Transverse colon (tissue), 4 donors: ENCODE measurements around the gene GCM1. TPM values are rescaled to one million over a fixed set of nuclear protein-coding genes. Genes with fewer than 3 reads are reported as not detected.
A peak's percentile ranks its signal among the peaks of the same experiment; 100 is the strongest.

Experiments
- DNase-seq: peaks from one replicate; pipeline ENCODE4 v3.0.0-alpha.2; 2019
- H3K27ac ChIP-seq, 4 donors: fragments of 200-600 bp; sonication (generic); 2 replicates each; pipeline ENCODE4 v1.5.1; 2016 to 2018; ENCODE audit warnings: inconsistent platforms in 4 of 4
- H3K27me3 ChIP-seq: fragments of 200-600 bp; sonication (generic); 2 replicates; pipeline ENCODE4 v1.5.1; 2017; ENCODE audit warnings: inconsistent platforms
- H3K36me3 ChIP-seq, 4 donors: fragments of 200-600 bp; sonication (generic); 2 replicates each; pipeline ENCODE4 v1.5.1; 2017 to 2019; ENCODE audit warnings: inconsistent platforms in 4 of 4
- H3K4me1 ChIP-seq, 4 donors: fragments of 200-600 bp; sonication (generic); 2 replicates each; pipeline ENCODE4 v1.5.1; 2017 to 2020; ENCODE audit warnings: inconsistent platforms in 4 of 4
- H3K4me3 ChIP-seq, 4 donors: fragments of 200-600 bp; sonication (generic); 1 replicate in 1 of 4; 2 replicates in 3 of 4; pipeline versions ENCODE4 v1.5.1 to v1.6.1; 2017 to 2019; ENCODE audit warnings: inconsistent platforms in 4 of 4
- H3K9me3 ChIP-seq, 2 donors: fragments of 200-600 bp; sonication (generic); 2 replicates each; pipeline ENCODE4 v1.5.1; 2017 to 2019; ENCODE audit warnings: inconsistent platforms in 2 of 2
- EP300 ChIP-seq: sonication (generic); formaldehyde crosslinking; IDR thresholded peaks from one replicate; pipeline ENCODE4 v1.6.1; 2017; ENCODE audit warnings: antibody characterized with exemption, low read depth
- POLR2A ChIP-seq: fragments of 450-650 bp; IDR thresholded peaks from one replicate; pipeline ENCODE4 v1.6.1; 2016; ENCODE audit warnings: antibody characterized with exemption, mild to moderate bottlenecking, moderate library complexity
- POLR2AphosphoS5 ChIP-seq, 3 donors: sonication (generic); formaldehyde crosslinking; IDR thresholded peaks; one replicate each; pipeline ENCODE4 v1.6.1; 2016; ENCODE audit warnings: antibody characterized with exemption in 3 of 3
- WGBS, 2 donors: methylation state at CpG; one replicate each; pipeline ENCODE4 v1.1.5; 2018; ENCODE audit warnings: low coverage in 1 of 2; 5-methylcytosine and 5-hydroxymethylcytosine counted together
- in situ Hi-C, 4 donors: fragments of 200-750 bp; cut with MboI; loops; one replicate each; pipeline versions ENCODE4 v1.15.0 to v1.15.1; 2017; ENCODE audit warnings: low sequenced_read_pairs in 3 of 4, low pct_ligation_motif_present in 1 of 4, low pct_unique_long_range_greater_than_20kb in 1 of 4
- intact Hi-C: fragments of 100-400 bp; cut with DNase I; formaldehyde crosslinking; loops from one replicate; pipeline ENCODE4 v1.15.1; 2023; ENCODE audit warnings: low total_unique reads
- total RNA-seq, 4 donors: library from RNA; depleted of rRNA; stranded (reverse); fragments of >200 nt; gene quantifications; one replicate each; pipeline ENCODE4 v1.1.0, GENCODE V29; 2016
- TF ChIP-seq, protein P1 (sequence below), 5 experiments: fragments of 200-600 bp in 3 of 5; fragments of 450-650 bp in 2 of 5; sonication (generic) in 3 of 5; IDR thresholded peaks; 1 replicate in 2 of 5; 2 replicates in 3 of 5; pipeline ENCODE4 v1.5.1; 2016 to 2017; ENCODE audit warnings: antibody characterized with exemption in 5 of 5, inconsistent platforms in 3 of 5, mild to moderate bottlenecking in 2 of 5, moderate library complexity in 1 of 5

The GCM1 gene
- total RNA-seq = under 1 TPM in 1 of 4 donors, not detected in 3; 0.32 TPM

DNA sequence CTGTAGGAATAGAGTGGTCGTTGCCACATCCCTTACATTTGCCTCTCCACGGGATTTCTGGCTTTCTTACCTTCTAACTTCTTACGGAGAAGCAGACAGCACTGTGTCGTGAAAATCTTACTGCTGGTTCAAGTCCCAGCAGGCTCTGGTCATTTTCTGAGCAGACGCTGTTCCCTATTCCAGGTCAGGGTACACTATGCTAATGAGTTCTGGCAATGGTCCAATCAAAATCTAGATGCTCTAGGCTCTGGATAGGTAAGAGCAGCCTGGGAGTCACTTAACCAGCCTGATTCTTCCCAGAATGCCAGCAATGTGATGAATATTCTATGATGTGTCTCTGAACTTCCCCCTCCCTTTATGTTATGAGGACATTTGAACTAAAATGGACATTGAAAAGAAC, at the start of gene GCM1:
TSS of gene GCM1 (minus strand) at position 158 of the 400 bp plus-strand sequence. CDS start 3,209 bp downstream, outside the sequence.
- in situ Hi-C loops (no loop called here), intact Hi-C loops (no loop called here)
- 42 to 57% methylated on average over 5 of the region's 5 CpGs for WGBS, 2 donors
- peak; percentile 17 for DNase-seq
- Histone ChIP-seq H3K4me3 (no peak within 1 kb of the TSS), H3K4me1 (no peaks in the 10 kb centered on the region), H3K27me3 (no peaks in the 10 kb centered on the region), H3K27ac (no peak within 1 kb of the TSS), H3K36me3 (no peaks in the 10 kb centered on the region), H3K9me3 (no peaks in the 10 kb centered on the region)
- TF ChIP-seq, protein P1, sequence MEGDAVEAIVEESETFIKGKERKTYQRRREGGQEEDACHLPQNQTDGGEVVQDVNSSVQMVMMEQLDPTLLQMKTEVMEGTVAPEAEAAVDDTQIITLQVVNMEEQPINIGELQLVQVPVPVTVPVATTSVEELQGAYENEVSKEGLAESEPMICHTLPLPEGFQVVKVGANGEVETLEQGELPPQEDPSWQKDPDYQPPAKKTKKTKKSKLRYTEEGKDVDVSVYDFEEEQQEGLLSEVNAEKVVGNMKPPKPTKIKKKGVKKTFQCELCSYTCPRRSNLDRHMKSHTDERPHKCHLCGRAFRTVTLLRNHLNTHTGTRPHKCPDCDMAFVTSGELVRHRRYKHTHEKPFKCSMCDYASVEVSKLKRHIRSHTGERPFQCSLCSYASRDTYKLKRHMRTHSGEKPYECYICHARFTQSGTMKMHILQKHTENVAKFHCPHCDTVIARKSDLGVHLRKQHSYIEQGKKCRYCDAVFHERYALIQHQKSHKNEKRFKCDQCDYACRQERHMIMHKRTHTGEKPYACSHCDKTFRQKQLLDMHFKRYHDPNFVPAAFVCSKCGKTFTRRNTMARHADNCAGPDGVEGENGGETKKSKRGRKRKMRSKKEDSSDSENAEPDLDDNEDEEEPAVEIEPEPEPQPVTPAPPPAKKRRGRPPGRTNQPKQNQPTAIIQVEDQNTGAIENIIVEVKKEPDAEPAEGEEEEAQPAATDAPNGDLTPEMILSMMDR (IDR thresholded peaks at IDR 0.05) = no peak
- no peak for TF ChIP-seq EP300

DNA sequence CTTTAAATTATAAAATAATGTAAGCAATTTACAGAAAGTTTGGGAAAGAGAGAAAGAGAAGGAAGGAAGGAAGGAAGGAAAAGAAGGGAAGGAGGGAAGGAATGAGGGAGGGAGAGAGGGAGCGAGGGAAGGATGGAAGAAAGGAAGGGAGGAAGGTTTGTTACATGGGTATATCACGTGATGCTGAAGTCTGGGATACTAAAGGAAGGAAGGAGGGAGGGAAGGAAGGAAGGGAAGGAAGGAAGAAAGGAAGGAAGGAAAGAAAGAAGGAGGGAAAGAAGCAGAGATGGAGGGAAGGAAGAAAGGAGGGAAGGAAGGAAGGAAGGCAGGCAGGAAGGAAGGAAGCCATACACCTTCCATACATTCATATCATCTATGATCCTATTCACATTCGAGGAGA, 48.9 kb upstream of the GCM1 start:
- intact Hi-C loops (no loop called here), in situ Hi-C loops (loop anchor here in 1 of 4 donors (25.0 kb wide), 1 partner anchor 515 kb away; no protein-coding TSS in a partner anchor)
- DNase-seq = no peak
- TF ChIP-seq POLR2A (no peak), POLR2AphosphoS5 (IDR thresholded peaks at IDR 0.05) (no peak), EP300 (no peak)
- TF ChIP-seq, protein P1 (IDR thresholded peaks at IDR 0.05) = no peak
- H3K4me1 ChIP-seq = peaks cover 0 to 4% (median 0%) of the 10 kb centered on the region in 4 donors
- H3K27ac ChIP-seq = no peak overlapping the region
- H3K4me3 ChIP-seq = no peak overlapping the region
- no peaks in the 10 kb centered on the region for H3K36me3 ChIP-seq
- no peaks in the 10 kb centered on the region for H3K27me3 ChIP-seq
- WGBS, 2 donors = 81 to 90% methylated on average over 3 of the region's 3 CpGs
- no peaks in the 10 kb centered on the region for H3K9me3 ChIP-seq

- Histone ChIP-seq H3K27ac (no peak overlapping the region), H3K4me3 (no peak overlapping the region), H3K4me1 (peaks cover 0 to 4% (median 0%) of the 10 kb centered on the region in 4 donors), H3K36me3 (no peaks in the 10 kb centered on the region), H3K27me3 (no peaks in the 10 kb centered on the region), H3K9me3 (no peaks in the 10 kb centered on the region)
- no peak for DNase-seq
- TF ChIP-seq POLR2AphosphoS5 (IDR thresholded peaks at IDR 0.05) = no peak
- TF ChIP-seq, protein P1 (IDR thresholded peaks at IDR 0.05) = no peak
- no peak for TF ChIP-seq POLR2A
- TF ChIP-seq EP300 = no peak
- intact Hi-C loops = no loop called here
- in situ Hi-C loops = loop anchor here in 1 of 4 donors (25.0 kb wide), 1 partner anchor 517 kb away; no protein-coding TSS in a partner anchor
- 66 to 78% methylated on average over 3 to 4 of the region's 4 CpGs for WGBS, 2 donors
These were observed 46.4 kb upstream of the GCM1 start for GRCh38 chr6:53195048-53195447.

DNA sequence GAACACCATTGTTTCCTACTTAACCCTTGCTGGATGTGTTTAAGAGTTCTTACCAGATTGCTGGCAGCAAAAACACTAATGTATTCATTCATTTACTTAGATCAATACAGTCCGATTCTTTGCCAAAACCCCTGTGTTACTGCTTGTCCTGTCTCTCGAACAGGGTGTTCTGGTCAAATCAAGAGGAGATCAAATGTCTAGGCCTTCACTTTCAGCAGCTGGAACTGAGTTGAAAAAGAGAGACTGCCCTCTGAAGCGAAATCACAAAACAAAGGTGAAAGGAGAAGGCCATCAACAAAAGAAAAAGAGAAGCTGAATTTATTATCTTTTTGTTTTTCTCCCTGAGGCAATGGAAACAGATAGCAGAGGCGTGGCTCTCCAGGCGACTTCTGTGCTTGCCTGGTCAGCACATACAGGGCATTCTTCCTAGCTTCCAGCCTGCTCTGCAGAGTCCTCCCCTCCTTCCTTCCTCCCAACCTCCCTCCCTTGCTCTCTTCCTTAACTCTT, 44.1 kb upstream of the GCM1 start:
- no peak overlapping the region for H3K4me3 ChIP-seq
- H3K27ac ChIP-seq = no peak overlapping the region
- intact Hi-C loops = no loop called here
- in situ Hi-C loops = loop anchor here in 1 of 4 donors (25.0 kb wide), 1 partner anchor 520 kb away; no protein-coding TSS in a partner anchor
- no peak for DNase-seq
- no peaks in the 10 kb centered on the region for H3K36me3 ChIP-seq
- no peak for TF ChIP-seq POLR2AphosphoS5 (IDR thresholded peaks at IDR 0.05)
- no peak for TF ChIP-seq POLR2A
- TF ChIP-seq, protein P1 (IDR thresholded peaks at IDR 0.05) = no peak
- no peak for TF ChIP-seq EP300
- H3K9me3 ChIP-seq = no peaks in the 10 kb centered on the region
- peaks cover 0 to 6% (median 0%) of the 10 kb centered on the region in 4 donors for H3K4me1 ChIP-seq
- no peaks in the 10 kb centered on the region for H3K27me3 ChIP-seq
- 53 to 57% methylated on average over 5 of the region's 5 CpGs for WGBS, 2 donors
